Fibroblast of the conjunctiva (primary cell): ENCODE measurements around the gene SEPHS1.
"Not testable (repeated sequence)": the region's sequence is repeated elsewhere in the genome, so short reads cannot be mapped to it uniquely, and the experiment has no call there.

ENCODE experiments used
- DNase-seq: peaks from one replicate; pipeline ENCODE4 v3.0.0-alpha.2; 2010; ENCODE audit warnings: low read depth

The SEPHS1 gene

DNA sequence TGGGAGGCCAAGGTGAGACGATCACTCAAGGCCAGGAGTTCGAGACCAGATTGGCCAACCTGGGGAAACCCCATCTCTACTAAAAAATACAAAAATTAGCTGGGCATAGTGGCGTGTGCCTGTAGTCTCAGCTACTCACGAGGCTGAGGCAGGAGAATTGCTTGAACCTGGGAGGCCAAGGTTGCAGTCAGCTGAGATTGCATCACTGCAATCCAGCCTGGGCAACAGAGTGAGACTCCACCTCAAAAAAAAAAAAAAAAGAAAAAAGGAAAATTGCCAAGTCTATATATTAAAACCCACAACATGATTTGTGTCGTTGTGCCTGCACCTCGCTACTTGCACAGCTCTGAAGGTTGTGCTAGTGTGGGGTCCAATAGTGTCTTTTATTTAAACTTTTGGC is 65.7 kb downstream of the SEPHS1 start:
- DNase-seq = not testable (repeated sequence)

DNA sequence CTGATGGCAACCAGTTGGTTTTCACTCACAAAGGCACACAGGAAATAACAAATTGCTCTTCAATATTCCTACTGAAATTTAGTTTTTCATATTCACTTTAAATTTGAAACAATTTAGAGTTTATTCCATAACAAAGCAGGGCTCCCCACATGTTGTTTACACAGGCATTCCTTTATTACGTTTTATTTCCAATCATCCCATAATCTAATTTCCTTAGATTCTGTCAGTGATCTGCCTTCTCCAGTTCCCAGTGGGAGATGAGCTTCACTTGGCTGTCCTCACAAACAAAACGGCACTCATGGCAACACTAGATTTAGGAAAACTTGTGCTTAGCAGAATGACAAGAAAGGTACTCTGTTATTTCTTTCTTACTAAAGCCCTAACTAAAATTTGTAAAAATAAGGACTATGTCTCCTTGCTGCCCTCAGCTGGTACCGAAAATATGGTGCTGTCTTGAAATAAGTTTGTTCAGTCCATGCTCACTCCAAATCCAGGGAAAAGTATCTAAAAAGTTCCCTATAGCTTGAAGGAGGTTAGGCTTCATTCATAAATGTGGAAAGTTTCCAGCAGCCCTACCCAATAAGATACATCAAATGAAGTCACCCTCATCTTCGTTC is 71.2 kb downstream of the SEPHS1 start:
- DNase-seq = peak; percentile 17

DNA sequence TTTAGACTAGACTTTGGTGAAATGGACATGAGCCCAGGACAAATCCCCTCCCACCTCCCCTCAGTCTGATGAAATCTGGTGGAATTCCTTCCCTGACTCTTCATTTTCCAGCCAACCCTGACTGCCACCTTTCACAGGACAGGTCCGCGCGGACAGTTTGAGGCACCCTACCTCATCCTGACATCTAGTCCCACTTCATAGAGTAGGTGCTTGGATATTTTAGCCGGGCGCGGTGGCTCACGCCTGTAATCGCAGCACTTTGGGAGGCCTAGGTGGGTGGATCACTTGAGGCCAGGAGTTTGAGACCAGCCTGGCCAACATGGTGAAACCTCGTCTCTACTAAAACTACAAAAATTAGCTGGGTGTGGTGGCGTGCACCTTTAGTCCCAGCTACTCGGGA is 71.9 kb downstream of the SEPHS1 start:
- not testable (repeated sequence) for DNase-seq

DNA sequence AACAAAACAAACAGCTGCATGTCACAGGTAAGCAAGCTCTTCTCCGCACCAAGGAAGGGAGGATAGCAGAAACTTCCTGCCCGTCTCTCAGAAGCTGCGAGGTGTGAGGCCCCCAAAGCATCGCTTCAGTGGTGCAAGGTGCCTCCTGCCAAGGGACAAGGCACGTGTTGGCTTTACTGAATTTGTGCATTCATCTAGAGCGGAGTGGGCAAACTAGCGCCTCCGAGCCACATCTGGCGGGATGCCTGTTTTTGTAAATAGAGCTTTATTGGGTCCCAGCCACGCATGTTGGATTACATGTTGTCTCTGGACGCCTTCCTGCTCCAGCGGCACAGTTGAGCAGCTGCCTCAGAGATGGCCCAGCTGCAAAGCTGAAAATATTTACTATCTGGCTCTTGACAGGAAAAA is 75.9 kb downstream of the SEPHS1 start:
- DNase-seq = peak; percentile 36

DNA sequence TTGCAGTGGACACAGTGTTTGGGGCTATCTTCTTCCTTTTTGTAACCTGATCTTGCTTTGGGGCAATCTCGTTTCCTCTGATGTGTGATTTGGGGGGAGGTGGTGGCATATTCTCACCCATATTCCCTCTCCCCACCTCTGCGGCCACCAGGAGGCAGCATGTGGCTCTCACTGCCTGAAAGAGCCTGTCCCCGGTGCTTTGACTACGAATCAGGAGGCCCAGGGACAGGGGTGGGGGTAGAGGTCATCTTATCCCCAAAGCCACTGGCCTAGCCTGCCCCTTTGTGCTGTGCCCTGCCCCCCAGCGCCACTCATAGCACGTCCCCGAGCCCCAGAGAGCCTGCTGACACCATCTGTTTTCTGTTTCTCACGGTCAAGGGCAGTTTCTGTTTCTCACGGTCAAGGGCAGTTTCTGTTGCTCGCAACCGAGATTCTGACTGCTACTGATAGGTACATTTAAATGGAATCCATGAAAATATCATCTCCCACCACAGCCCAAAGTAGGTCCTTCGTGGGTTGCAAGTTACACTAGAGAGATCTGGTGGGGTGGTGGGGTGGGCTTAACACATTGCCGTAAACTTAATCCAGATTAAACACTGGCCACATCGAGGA is 76.4 kb downstream of the SEPHS1 start:
- DNase-seq = no peak

DNA sequence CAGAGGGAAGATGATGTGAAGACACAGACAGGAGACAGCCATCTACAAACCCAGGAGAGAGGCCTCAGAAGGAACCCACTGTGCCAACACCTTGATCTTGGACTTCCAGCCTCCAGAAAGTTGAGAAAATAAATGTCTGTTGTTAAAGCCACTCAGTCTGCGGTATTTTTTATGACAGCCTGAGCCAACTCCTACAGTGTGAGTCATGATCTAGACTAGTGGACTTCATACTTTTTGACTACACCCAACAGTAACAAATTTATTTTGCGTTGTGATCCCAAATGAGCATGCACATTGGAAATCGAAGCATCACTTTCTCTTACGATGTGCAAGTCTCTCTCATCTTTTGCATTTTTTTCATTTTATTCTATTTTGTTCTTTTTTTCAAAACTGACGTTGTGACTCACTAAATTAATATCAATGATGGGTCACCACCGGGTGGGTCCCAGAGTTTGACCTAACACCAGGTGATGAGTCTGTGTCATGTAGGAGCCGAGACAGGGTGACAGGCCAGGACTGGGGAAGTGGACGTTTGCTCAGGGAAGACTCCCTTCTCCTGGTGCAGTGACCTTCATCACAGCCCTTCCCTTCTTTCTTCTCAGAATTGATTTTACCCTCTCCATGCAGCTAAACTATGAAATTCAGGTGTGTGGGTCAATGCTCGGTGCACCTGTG is 77.1 kb downstream of the SEPHS1 start:
- DNase-seq = peak; percentile 1

DNA sequence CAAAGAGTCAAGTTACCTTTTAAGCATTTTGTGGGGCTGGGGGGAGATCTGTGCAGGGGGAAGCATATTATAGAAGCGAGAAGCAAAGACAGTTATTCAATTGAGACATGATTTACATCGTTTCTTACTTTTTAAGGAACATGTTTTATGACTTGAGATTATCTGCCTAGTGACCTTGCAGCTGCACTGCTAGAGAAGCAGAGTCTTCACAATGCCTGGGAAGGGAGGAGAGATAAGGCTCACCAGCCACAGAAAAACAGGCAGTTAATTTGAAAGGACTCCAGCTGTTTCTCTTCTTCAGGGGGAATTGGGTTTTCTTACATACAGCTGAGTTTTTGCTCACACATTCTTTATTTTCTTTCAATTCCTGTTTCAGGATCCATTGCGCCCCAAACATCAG is 79.3 kb downstream of the SEPHS1 start:
- DNase-seq = no peak

DNA sequence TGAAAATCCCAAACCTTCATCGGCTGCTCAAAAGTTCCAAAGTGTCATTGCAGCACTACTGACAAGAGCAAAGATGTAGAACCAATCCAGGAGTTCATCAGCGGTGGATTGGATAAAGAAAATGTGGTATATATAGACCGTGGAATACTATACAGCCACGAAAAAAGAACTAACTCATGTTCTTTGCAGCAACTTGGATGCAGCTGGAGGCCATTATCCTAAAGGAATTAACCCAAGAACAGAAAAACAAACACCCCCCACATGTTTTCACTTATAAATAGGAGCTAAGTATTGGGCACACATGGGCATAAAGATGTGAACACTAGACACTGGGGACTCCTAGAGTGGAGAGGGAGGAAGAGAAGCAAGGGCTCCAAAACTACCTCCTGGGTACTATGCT is 79.8 kb downstream of the SEPHS1 start:
- no peak for DNase-seq
